Spleen (tissue), 7 donors: Measurements from ENCODE around the gene OBSCN.

Experiments used
- CTCF ChIP-seq, 11 experiments: fragments of 200-600 bp in 7 of 11; fragments of 450-650 bp in 4 of 11; sonication (generic) in 4 of 11; IDR thresholded peaks in 8 of 11; conservative IDR thresholded peaks in 3 of 11; 1 replicate in 7 of 11; 2 replicates in 4 of 11; pipeline versions ENCODE4 v1.4.0 to v1.8.0; 2016 to 2021; ENCODE audit warnings: antibody characterized with exemption in 11 of 11, inconsistent platforms in 4 of 11, mild to moderate bottlenecking in 1 of 11
- POLR2AphosphoS5 ChIP-seq, 3 donors: sonication (generic); formaldehyde crosslinking; IDR thresholded peaks; one replicate each; pipeline ENCODE4 v1.5.1; 2017; ENCODE audit warnings: antibody characterized with exemption in 3 of 3
- donor health status: DM: no; HTN: no; CAD: no; lungs with moderate emphysema.
- donor health status: DM: no; HTN: no; CAD: no.
- donor health status: DM: no; HTN: no; CAD: no.

DNA sequence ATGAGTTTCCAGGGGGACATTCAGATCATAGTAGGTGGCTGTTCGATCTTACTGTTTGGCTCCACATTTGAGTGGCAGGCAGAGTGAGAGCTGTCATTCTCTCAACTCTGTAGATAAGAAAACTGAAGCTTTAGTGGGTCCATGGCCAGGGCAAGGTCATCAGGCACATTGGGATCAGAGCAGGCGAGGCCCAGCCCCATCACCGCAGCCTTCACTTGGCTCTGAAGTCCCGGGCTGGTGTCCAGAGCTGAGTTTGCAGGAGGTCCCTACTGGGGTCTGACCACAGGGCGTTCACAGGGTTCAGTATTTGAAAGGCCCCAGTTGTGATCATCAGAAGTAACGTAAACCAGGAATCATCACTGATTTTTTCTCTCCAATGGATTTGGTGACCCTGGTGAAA is 76.7 kb downstream of the OBSCN start:
- no peak for TF ChIP-seq POLR2AphosphoS5 (IDR thresholded peaks at IDR 0.05)
- TF ChIP-seq CTCF (IDR thresholded peaks at IDR 0.05 in 8 of 11, conservative IDR thresholded peaks at IDR 0.05 in 3 of 11) = no peak
